Vagina (tissue), 2 donors: ENCODE data around the gene CCT4. TPM values are rescaled to one million over a fixed set of nuclear protein-coding genes. Genes with fewer than 3 reads are reported as not detected.

ENCODE experiments used
- DNase-seq, 2 donors: peaks; one replicate each; pipeline ENCODE4 v3.0.0-alpha.2; 2017; ENCODE audit errors: extremely low spot score in 2 of 2
- H3K27ac ChIP-seq: fragments of 200-600 bp; sonication (generic); one replicate; pipeline ENCODE4 v1.5.1; 2019
- H3K27me3 ChIP-seq: fragments of 200-600 bp; sonication (generic); one replicate; pipeline ENCODE4 v1.5.1; 2019
- H3K36me3 ChIP-seq, 2 donors: fragments of 200-600 bp; sonication (generic); one replicate each; pipeline ENCODE4 v1.5.1; 2017 to 2019
- H3K4me1 ChIP-seq: fragments of 200-600 bp; sonication (generic); one replicate; pipeline ENCODE4 v1.5.1; 2019
- H3K4me3 ChIP-seq, 2 donors: fragments of 200-600 bp; sonication (generic); 1 replicate in 1 of 2; 2 replicates in 1 of 2; pipeline ENCODE4 v1.5.1; 2016 to 2019
- H3K9me3 ChIP-seq: fragments of 200-600 bp; sonication (generic); one replicate; pipeline ENCODE4 v1.5.1; 2019
- CTCF ChIP-seq, 3 experiments: fragments of 450-650 bp in 2 of 3; fragments of 200-600 bp in 1 of 3; sonication (generic) in 1 of 3; IDR thresholded peaks; one replicate each; pipeline ENCODE4 v1.5.1; 2017 to 2019; ENCODE audit warnings: antibody characterized with exemption in 3 of 3, mild to moderate bottlenecking in 2 of 3, moderate library complexity in 2 of 3
- POLR2A ChIP-seq, 2 donors: fragments of 450-650 bp; IDR thresholded peaks; one replicate each; pipeline ENCODE4 v1.6.1; 2017; ENCODE audit warnings: antibody characterized with exemption in 2 of 2, mild to moderate bottlenecking in 2 of 2, moderate library complexity in 2 of 2
- POLR2AphosphoS5 ChIP-seq, 2 donors: sonication (generic); formaldehyde crosslinking; IDR thresholded peaks; one replicate each; pipeline ENCODE4 v1.9.0; 2017; ENCODE audit warnings: antibody characterized with exemption in 2 of 2, mild to moderate bottlenecking in 2 of 2, low read depth in 1 of 2; ENCODE audit not compliant: insufficient read depth in 1 of 2
- intact Hi-C: fragments of 100-400 bp; cut with DNase I; formaldehyde crosslinking; loops from one replicate; pipeline ENCODE4 v1.15.1; 2023
- small RNA-seq: library from RNA; depleted of rRNA; stranded (forward); fragments of <200 nt; gene quantifications from one replicate; pipeline ENCODE3, GENCODE V24; 2016
- total RNA-seq: library from RNA; depleted of rRNA; stranded (reverse); fragments of >200 nt; gene quantifications from one replicate; pipeline ENCODE4 v1.2.3, GENCODE V29; 2016

The CCT4 gene
- total RNA-seq, 1 donor from 2014 or later: 72.7 TPM

GRCh38 chr2:61822255-61822654 is 66.2 kb downstream of the CCT4 start:
- Histone ChIP-seq H3K36me3 (no peaks in the 10 kb centered on the region), H3K4me3 (no peak overlapping the region), H3K4me1 (no peaks in the 10 kb centered on the region), H3K9me3 (no peaks in the 10 kb centered on the region), H3K27ac (no peak overlapping the region), H3K27me3 (no peaks in the 10 kb centered on the region)
- intact Hi-C loops: no loop called here
- TF ChIP-seq POLR2AphosphoS5 (IDR thresholded peaks at IDR 0.05; ENCODE audit: insufficient read depth in 1 of 2, low read depth in 1 of 2): no peak
- no peak for TF ChIP-seq POLR2A (IDR thresholded peaks at IDR 0.05)
- TF ChIP-seq CTCF (IDR thresholded peaks at IDR 0.05): no peak
- no peak for DNase-seq

Small RNA genes within 50 kb of the gene (small RNA-seq; reads per million reads assigned to genes)
- gene RF00019: not detected

Other genes with a start within 250 kb of the CCT4 start
- 2.5 TPM for gene FAM161A, start 34.6 kb downstream of the CCT4 start, total RNA-seq
- gene COMMD1, start 17.0 kb upstream of the CCT4 start, total RNA-seq: 43.0 TPM